GM12801 (cell line): Measurements from ENCODE around the gene GPR176.

ENCODE experiments used
- CTCF ChIP-seq: IDR thresholded peaks from one replicate; pipeline ENCODE4 v1.5.1; 2011; ENCODE audit warnings: control low read depth; ENCODE audit not compliant: insufficient read length; ENCODE audit errors: extremely low read depth

Gene GPR176

GRCh38 chr15:39774688-39775267 is 145.3 kb downstream of the GPR176 start:
- no peak for TF ChIP-seq CTCF

- no peak for TF ChIP-seq CTCF
Observed at GRCh38 chr15:39770748-39771689, 149.0 kb downstream of the GPR176 start.

- no peak for TF ChIP-seq CTCF
Observed at GRCh38 chr15:39767921-39768320, 152.1 kb downstream of the GPR176 start.

GRCh38 chr15:39761006-39761405 is 159.1 kb downstream of the GPR176 start:
- TF ChIP-seq CTCF: no peak

GRCh38 chr15:39756806-39757522 is 163.1 kb downstream of the GPR176 start:
- no peak for TF ChIP-seq CTCF

- TF ChIP-seq CTCF: no peak
Observed at GRCh38 chr15:39752991-39753390, 167.1 kb downstream of the GPR176 start.

- TF ChIP-seq CTCF: no peak
Observed at GRCh38 chr15:39752246-39752645, 167.8 kb downstream of the GPR176 start.
